ENCODE measurements around the gene ATF6.

ATF6 gene

GRCh38 chr1:161921990-161922389 is 155.9 kb downstream of the ATF6 start:
- TF ChIP-seq CTCF (conservative IDR thresholded peaks at IDR 0.05) (no peak), ZFX (IDR thresholded peaks at IDR 0.05) (no peak)
- H3K27ac ChIP-seq: no peak overlapping the region

GRCh38 chr1:161928056-161928455 is 161.9 kb downstream of the ATF6 start:
- H3K27ac ChIP-seq: no peak overlapping the region
- TF ChIP-seq CTCF (conservative IDR thresholded peaks at IDR 0.05): no peak
- TF ChIP-seq ZFX (IDR thresholded peaks at IDR 0.05): no peak

GRCh38 chr1:161929137-161929536 is 163.0 kb downstream of the ATF6 start:
- no peak for TF ChIP-seq CTCF (conservative IDR thresholded peaks at IDR 0.05)
- TF ChIP-seq ZFX (IDR thresholded peaks at IDR 0.05): no peak
- no peak overlapping the region for H3K27ac ChIP-seq

GRCh38 chr1:161930064-161930463 is 163.9 kb downstream of the ATF6 start:
- H3K27ac ChIP-seq: no peak overlapping the region
- TF ChIP-seq CTCF (conservative IDR thresholded peaks at IDR 0.05) (no peak), ZFX (IDR thresholded peaks at IDR 0.05) (no peak)

- TF ChIP-seq CTCF (conservative IDR thresholded peaks at IDR 0.05) (no peak), ZFX (IDR thresholded peaks at IDR 0.05) (no peak)
- H3K27ac ChIP-seq: no peak overlapping the region
Measured at GRCh38 chr1:161932668-161933067, 166.5 kb downstream of the ATF6 start.

GRCh38 chr1:161933592-161934588 is 167.8 kb downstream of the ATF6 start:
- H3K27ac ChIP-seq: no peak overlapping the region
- TF ChIP-seq ZFX (IDR thresholded peaks at IDR 0.05): no peak
- TF ChIP-seq CTCF (conservative IDR thresholded peaks at IDR 0.05): no peak

- no peak for TF ChIP-seq CTCF (conservative IDR thresholded peaks at IDR 0.05)
- no peak for TF ChIP-seq ZFX (IDR thresholded peaks at IDR 0.05)
- H3K27ac ChIP-seq: no peak overlapping the region
Measured at GRCh38 chr1:161935264-161935663, 169.1 kb downstream of the ATF6 start.

Measured in C4-2B (cell line).